Muscle layer of colon (tissue), 2 donors: ENCODE data around the gene STK31.
"Not testable (repeated sequence)": the region's sequence is repeated elsewhere in the genome, so short reads cannot be mapped to it uniquely, and the experiment has no call there.

Source experiments
- H3K27ac ChIP-seq: one replicate; pipeline ENCODE4 v1.7.0; 2013; ENCODE audit warnings: low read depth, mild to moderate bottlenecking, low read length, moderate library complexity
- H3K27me3 ChIP-seq, 2 donors: one replicate each; pipeline ENCODE4 v1.7.0; 2013; ENCODE audit warnings: low read length in 2 of 2, mild to moderate bottlenecking in 2 of 2; ENCODE audit not compliant: insufficient read depth in 2 of 2, control insufficient read depth in 1 of 2
- H3K36me3 ChIP-seq: one replicate; pipeline ENCODE4 v1.7.0; 2013; ENCODE audit warnings: mild to moderate bottlenecking, low read length; ENCODE audit not compliant: insufficient read depth
- H3K4me1 ChIP-seq: one replicate; pipeline ENCODE4 v1.7.0; 2013; ENCODE audit warnings: mild to moderate bottlenecking, low read length; ENCODE audit not compliant: insufficient read depth
- H3K4me3 ChIP-seq, 2 donors: one replicate each; pipeline ENCODE4 v1.7.0; 2013; ENCODE audit warnings: low read length in 2 of 2, low read depth in 1 of 2, mild to moderate bottlenecking in 1 of 2, moderate library complexity in 1 of 2
- H3K9ac ChIP-seq: one replicate; pipeline ENCODE4 v1.7.0; 2013; ENCODE audit warnings: low read length
- H3K9me3 ChIP-seq: one replicate; pipeline ENCODE4 v1.7.0; 2013; ENCODE audit warnings: mild to moderate bottlenecking, low read length
- donor health status: abdominal sarcoma.
- donor health status: Adenocarcinoma of cecum.

The STK31 gene

DNA sequence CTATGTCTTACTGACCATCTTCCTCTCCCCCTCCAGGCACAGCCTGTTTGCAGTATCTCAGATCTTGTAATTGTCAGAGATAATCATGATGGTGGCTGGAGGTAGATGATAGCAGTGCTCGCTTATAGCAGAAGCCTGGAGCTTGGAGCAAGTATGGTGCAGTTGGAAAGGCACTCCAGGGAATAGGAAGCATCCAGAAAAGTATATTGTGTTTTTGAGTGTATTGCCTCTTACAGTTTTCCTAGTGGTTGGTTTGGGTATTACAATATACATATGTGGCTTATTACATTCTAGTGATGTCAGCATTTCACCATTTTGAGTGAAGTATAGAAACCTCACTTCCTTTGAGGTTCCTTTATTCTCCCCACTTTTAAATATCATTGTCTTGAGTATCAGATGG is 101.5 kb downstream of the STK31 start:
- Histone ChIP-seq H3K9ac (no peak overlapping the region), H3K9me3 (no peaks in the 10 kb centered on the region), H3K4me1 (no peaks in the 10 kb centered on the region), H3K27me3 (no peaks in the 10 kb centered on the region), H3K36me3 (no peaks in the 10 kb centered on the region), H3K4me3 (no peak overlapping the region), H3K27ac (no peak overlapping the region)

DNA sequence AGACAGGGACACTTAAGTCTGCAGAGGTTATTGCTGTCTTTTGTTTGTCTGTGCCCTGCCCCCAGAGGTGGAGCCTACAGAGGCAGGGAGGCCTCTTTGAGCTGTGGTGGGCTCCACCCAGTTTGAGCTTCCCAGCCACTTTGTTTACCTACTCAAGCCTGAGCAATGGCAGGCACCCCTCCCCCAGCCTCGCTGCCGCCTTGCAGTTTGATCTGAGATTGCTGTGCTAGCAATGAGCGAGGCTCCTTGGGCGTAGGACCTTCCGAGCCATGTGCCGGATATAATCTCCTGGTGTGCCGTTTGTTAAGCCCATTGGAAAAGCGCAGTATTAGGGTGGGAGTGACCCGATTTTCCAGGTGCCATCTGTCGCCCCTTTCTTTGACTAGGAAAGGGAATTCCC is 118.1 kb downstream of the STK31 start:
- not testable (repeated sequence) for H3K36me3 ChIP-seq, H3K4me3 ChIP-seq, H3K27ac ChIP-seq, H3K4me1 ChIP-seq, H3K9me3 ChIP-seq, H3K27me3 ChIP-seq, H3K9ac ChIP-seq

DNA sequence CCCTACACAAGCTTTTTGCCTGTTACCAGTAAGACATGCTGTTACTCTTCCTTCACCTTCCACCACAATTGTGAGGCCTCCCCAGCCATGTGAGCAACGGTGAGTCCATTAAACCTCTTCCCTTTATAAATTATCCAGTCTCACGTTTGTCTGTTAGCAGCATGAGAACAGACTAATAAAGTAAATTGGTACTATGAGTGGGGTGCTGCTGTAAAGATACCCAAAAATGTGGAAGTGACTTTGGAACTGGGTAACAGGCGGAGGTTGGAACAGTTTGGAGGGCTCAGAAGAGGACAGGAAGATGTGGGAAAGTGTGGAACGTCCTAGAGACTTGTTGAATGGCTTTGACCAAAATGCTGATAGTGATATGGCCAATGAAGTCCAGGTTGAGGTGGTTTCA is 122.7 kb downstream of the STK31 start:
- H3K27ac ChIP-seq, H3K9ac ChIP-seq, H3K4me3 ChIP-seq, H3K27me3 ChIP-seq, H3K4me1 ChIP-seq, H3K36me3 ChIP-seq, H3K9me3 ChIP-seq: not testable (repeated sequence)

DNA sequence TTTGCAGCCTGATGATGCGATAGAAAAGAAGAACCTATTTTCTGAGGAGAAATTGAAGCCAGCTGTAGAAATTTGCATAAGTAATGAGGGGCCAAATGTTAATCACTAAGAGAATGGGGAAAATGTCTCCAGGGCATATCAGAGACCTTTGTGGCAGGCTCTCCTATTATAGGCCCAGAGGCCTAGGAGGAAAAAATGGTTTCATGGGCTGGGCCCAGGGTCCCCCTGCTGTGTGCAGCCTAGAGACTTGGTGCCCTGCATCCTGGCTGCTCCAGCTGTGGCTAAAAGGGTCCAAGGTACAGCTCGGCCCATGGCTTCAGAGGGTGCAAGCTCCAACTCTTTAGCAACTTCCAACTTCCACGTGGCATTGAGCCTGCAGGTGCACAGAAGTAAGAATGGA is 123.4 kb downstream of the STK31 start:
- Histone ChIP-seq H3K27me3 (no peaks in the 10 kb centered on the region), H3K27ac (no peak overlapping the region), H3K9me3 (peaks cover 5% of the 10 kb centered on the region), H3K4me3 (no peak overlapping the region), H3K9ac (no peak overlapping the region), H3K36me3 (no peaks in the 10 kb centered on the region), H3K4me1 (no peaks in the 10 kb centered on the region)

DNA sequence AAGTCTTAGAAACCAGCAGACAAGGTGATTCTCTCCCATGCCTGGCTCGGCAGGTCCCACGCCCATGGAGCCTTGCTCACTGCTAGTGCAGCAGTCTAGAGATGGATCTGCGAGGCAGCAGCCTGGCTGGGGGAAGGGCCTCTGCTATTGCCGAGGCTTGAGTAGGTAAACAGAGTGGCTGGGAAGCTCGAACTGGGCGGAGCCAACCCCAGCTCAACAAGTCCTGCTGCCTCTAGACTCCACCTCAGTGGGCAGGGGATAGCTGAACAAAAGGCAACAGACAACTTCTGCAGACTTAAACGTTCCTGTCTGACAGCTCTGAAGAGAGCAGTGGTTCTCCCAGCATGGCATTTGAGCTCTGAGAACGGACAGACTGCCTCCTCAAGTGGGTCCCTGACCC is 134.8 kb downstream of the STK31 start:
- H3K9me3 ChIP-seq, H3K27me3 ChIP-seq, H3K9ac ChIP-seq, H3K36me3 ChIP-seq, H3K4me3 ChIP-seq, H3K27ac ChIP-seq, H3K4me1 ChIP-seq: not testable (repeated sequence)

DNA sequence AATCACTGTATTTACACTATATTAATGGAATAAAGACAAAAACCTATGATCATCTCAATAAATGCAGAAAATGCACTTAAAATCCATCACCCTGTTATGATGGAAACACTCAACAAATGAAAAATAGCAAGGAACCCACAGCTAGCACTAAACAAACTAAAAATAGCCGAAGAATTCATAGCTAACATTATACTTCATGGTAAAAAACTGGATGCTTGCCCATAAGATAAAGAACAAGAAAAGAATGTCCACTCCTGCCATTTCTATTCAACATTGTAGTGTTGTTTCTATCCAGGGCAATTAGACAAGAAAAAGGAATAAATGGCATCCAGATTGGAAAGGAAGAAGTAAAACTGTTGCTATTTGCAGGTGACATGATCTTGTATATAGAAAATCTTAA is 142.1 kb downstream of the STK31 start:
- Histone ChIP-seq H3K27me3 (no peaks in the 10 kb centered on the region), H3K9ac (no peak overlapping the region), H3K36me3 (no peaks in the 10 kb centered on the region), H3K27ac (no peak overlapping the region), H3K4me1 (no peaks in the 10 kb centered on the region), H3K4me3 (no peak overlapping the region), H3K9me3 (no peaks in the 10 kb centered on the region)

DNA sequence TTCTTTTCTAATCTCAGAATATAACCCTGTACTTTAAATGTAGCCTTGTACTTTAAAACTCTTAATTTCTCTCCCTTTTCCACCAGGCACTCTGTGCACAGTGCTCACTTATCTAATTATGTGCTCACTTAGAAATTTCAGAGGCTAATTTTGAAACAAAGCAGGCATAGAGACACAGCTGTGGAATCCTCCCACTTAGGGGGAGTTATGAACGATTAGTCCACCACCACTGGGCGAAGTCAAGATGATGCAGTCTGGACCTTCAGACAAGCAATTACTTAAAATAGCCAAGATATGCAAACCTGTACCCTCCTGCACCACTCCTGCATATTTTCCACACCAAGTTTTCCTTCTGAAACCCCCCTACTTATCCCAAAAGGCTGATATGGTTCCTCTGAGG is 143.0 kb downstream of the STK31 start:
- Histone ChIP-seq H3K4me3 (no peak overlapping the region), H3K36me3 (no peaks in the 10 kb centered on the region), H3K4me1 (no peaks in the 10 kb centered on the region), H3K9ac (no peak overlapping the region), H3K27ac (no peak overlapping the region), H3K9me3 (no peaks in the 10 kb centered on the region), H3K27me3 (no peaks in the 10 kb centered on the region)

DNA sequence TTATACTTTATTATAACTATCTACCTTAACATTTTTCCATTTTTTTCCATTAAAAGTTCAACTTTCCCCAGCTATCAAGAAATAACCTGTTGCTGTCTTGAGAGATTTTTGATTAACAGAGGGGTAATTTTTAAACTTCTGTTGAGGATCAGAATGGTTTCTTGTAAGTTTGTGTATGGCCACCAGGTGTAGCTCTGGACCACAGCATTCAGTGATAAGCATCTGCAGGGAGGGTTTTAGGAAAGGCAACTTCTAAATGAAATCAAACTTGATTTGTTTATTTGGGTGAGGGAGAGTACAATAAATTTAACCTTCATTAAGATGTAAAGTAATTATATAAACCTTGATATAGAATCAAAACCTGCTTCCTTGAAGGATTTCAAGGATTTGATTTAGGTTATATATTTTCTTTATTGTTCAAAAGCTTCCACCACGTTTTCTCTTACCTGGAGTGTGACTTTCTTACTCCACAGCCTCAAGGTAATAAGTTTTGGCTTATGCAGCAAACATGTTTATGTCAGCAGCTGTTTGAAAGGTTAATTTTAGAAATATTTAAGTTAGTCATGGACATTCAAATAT is 153.3 kb downstream of the STK31 start:
- no peaks in the 10 kb centered on the region for H3K27me3 ChIP-seq
- H3K36me3 ChIP-seq = no peaks in the 10 kb centered on the region
- H3K4me1 ChIP-seq = no peaks in the 10 kb centered on the region
- no peak overlapping the region for H3K9ac ChIP-seq
- no peak overlapping the region for H3K4me3 ChIP-seq
- H3K9me3 ChIP-seq = no peaks in the 10 kb centered on the region
- H3K27ac ChIP-seq = no peak overlapping the region

DNA sequence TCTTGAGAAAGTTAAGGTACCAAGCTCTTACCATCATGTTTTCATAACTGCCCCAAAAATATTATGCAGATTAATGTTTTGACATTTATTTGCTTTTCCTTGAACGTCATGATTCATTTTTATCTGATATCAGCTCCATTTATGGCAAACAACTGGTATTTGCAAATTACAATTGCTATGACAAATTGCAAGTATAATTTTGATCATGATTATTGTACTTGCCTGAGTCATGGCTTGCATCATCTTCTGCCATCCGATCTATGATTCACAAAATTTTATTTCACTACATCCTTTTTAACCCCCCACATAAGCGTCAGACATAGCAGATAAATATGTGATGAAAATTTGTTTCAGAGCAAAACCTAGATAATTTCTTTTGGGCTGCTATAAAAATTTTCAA is 155.0 kb downstream of the STK31 start:
- Histone ChIP-seq H3K4me1 (no peaks in the 10 kb centered on the region), H3K27ac (no peak overlapping the region), H3K27me3 (no peaks in the 10 kb centered on the region), H3K9me3 (no peaks in the 10 kb centered on the region), H3K4me3 (no peak overlapping the region), H3K36me3 (no peaks in the 10 kb centered on the region), H3K9ac (no peak overlapping the region)

DNA sequence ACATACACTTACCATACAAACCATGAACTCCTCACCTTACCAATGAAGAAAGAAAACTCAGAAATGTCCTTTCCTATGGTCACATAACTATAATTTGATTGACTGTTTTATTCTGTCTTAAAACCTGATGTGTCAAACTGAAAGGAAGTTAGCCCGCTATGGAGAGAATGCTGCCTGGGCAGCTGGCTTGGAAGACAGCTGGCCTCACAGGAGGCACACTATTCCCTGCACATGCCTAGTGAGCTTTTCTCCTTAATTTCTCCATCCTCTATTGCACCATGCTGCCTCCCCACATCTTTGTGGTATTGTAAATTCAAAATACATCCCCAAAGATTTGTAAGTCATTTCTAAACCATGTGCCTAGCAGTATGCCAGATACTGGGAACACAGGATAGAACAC is 163.3 kb downstream of the STK31 start:
- Histone ChIP-seq H3K27me3 (no peaks in the 10 kb centered on the region), H3K27ac (no peak overlapping the region), H3K4me3 (no peak overlapping the region), H3K9ac (no peak overlapping the region), H3K9me3 (no peaks in the 10 kb centered on the region), H3K36me3 (no peaks in the 10 kb centered on the region), H3K4me1 (no peaks in the 10 kb centered on the region)

DNA sequence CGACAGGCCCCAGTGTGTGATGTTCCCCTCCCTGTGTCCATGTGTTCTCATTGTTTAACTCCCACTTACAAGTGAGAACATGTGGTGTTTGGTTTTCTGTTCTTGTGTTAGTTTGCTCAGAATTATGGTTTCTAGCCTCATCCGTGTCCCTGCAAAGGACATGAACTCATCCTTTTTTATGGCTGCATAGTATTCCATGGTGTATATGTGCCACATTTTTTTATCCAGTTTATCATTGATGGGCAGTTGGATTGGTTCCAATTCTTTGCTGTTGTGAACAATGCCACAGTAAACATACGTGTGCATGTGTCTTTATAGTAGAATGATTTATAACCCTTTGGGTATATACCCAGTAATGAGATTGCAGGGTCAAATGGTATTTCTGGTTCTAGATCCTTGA is 166.5 kb downstream of the STK31 start:
- not testable (repeated sequence) for H3K36me3 ChIP-seq, H3K4me3 ChIP-seq, H3K9ac ChIP-seq, H3K27ac ChIP-seq, H3K9me3 ChIP-seq, H3K4me1 ChIP-seq, H3K27me3 ChIP-seq
